GM19240 (cell line): ENCODE data around the gene MACIR.

Experiments
- DNase-seq: peaks from one replicate; pipeline ENCODE4 v3.0.0; 2011; ENCODE audit warnings: low spot score; ENCODE audit not compliant: insufficient read length

The MACIR gene

DNA sequence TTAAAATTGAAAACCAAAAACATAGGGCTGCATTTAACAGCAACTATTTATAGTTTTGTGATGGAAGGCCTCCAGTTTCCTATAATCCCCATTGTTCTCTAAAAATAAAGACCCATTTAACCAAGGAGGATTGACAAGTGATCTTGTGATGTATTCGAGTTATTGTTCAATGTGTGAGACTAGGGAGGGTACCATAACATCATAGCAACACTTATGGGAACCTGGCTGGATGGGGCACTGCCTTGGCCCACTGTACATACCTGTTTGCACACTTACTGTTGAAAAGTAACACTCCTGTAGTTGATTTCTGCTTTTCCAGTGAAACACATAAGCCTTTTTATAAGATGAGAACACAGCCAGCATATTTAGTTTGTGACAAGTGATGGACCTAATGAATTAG is 32.3 kb downstream of the MACIR start:
- DNase-seq: no peak

DNA sequence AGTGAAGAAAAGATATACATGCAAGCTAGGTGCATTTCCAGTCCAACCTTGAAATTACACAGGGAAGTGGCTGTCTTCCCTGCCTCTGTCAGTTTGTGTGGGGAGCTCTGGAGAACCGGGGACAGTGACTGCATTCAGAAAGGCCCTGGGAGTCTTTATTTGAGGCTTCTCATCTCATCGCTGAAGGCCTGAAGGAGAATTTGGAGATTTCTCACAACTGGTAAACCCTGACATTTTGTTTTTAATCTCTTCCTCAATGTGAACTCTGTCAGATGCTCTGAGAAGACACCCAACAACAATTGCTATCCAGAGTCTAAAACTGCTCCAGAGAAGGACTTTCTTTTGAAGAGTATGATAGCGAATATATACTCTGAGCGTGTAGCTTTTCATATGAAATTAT is 33.0 kb downstream of the MACIR start:
- no peak for DNase-seq

DNA sequence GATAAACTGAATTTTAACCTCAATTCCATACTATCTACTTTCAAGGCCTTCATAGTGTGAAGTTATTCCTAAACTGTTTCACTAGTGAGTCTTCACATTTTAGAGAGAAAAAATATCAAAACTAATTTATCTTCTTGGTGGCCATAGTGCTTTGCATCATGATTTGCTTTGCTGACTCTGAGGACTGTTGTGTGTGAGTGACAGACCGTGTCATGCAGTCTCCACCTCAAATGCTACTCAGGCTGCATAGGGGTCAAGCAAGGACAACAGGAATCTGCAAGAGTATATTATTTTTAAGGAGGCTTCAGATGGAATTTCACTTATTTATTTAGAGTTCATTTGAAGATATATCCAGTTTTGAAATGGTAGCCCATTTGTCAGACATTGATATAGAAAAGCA is 34.5 kb downstream of the MACIR start:
- DNase-seq: no peak

DNA sequence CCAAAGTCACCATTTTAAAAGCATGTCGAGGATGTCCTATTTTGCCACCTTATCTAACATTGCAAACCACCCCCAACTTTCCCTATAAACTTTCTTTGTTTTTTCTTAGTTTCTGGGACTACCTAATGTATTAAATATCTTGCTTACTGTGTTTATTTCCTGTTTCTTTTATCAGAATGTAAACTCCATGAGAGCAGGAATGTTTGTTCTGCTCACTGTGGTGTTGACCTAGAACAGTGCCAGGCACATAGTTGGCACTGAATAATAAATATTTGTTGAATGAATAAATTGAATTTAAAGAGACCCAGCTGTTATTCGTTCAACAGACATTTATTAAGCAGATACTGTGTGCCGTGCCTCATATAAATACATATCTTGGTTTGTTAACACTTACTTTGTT is 35.2 kb downstream of the MACIR start:
- DNase-seq: no peak

DNA sequence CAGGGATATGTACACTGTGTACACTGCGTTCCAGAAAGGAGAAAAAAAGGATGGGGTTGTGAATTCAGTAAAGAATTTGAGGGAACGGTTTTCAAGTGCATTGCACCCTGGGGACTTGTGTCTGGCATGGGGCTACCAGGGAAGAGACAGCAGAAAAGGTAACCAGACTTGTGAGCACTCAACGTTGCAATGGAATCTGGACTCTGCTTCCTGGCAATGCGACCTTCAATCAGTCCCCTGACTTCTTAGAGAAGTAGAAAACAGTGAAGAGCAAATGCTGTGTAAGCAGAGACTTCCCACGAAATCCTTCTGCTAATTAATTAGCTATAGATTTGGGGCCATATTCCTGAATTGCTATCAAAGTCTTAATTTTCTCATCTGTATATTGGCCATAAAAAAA is 36.3 kb downstream of the MACIR start:
- no peak for DNase-seq

DNA sequence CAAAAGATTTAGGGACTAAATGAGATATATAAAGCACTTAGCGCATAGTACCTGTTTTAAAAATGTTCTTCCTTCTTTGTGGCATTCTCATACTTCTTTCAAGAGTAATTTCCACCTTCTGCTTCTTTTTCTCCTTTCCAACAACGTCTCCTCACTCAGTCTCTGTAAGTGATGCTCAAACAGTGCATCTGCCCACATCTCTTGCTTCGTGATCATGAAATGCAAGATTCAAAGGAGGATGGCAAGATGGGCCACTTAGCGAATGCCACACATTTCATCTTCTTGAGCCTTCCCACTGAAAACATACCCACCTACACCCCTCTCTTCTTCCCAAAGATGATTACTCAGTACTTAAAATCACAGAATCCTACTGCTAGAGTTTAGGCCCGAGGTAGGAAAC is 36.9 kb downstream of the MACIR start:
- DNase-seq: no peak

DNA sequence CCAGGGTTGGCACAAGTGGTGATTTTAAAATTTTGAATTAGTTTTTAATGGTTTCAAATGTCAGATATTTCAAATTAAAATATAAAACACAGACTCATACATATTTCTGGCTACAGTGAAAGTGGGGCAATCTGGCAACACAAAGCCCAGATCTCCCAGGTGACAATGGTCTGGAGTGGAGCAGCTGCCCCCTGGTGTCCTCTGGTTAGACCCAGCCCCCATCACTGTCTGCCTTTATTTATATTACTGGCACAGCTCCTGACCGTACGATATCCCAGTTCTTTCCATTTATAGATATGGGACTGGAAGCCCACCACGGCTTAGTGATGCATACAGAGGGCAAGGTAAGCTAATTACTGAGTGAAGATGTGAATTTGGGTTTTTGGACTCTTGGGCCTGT is 37.3 kb downstream of the MACIR start:
- no peak for DNase-seq

DNA sequence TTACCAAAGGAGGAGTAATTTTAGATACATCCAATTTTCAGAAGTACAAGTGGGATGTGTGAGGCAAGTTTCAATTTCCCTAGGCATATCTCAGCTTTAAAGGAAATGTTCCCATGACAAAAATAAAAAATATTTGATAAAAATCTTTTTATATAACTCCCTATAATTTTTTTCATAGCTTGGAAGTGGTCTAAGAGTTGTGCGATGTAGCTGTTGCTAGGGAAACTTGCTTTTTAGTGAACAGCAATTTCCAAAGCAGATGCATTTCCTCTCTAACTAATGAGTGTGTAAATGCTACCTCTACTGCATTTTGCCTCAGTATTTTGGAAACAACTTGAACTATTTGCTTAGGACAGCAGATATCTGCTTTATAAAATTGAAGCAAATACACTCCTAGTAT is 39.6 kb downstream of the MACIR start:
- DNase-seq: no peak

DNA sequence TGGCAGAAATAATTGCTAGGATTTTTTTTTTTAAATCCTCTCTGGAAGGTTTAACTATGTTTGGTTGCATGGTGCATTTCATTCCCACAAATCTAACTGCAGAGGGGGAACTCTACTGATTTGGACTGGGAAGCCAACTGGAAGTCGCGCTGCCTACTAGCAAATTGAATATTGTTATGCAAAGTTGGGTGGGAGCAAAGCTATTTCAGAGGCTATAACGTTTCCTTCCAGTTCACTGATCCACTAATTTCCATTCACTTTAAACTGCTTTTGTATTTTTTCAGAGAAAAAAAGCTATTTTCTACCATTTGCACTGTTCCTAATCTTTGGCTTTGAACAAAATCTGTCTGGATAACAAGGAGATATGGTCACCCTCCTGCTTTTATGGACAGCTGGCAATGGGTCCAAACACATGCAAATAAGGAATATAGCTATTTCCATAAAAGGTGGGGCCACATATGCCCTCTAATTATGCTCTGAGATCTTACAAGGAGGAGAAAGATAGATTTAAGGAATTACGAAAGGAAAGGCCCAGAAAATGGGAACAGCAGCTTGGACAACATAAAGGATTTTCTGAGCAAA is 40.1 kb downstream of the MACIR start:
- DNase-seq: no peak

DNA sequence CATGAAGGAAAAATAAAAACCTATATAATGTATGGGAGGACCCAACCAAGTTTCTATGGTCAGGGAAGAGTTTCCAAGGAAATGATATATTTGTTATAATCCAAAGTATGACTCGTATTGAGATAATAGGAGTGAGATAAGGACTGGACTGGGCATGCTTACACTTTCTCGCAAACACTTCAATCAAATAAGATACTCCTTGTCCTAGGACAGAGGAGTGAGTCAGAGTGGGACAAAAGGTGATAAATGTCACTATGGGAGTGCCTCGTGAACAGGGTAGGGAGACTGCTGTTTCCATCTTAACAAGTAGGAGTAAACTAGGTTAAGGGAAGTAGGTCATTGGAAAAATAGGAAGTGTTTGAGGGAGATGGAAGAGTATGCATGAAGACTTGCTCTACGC is 47.2 kb downstream of the MACIR start:
- DNase-seq: no peak

DNA sequence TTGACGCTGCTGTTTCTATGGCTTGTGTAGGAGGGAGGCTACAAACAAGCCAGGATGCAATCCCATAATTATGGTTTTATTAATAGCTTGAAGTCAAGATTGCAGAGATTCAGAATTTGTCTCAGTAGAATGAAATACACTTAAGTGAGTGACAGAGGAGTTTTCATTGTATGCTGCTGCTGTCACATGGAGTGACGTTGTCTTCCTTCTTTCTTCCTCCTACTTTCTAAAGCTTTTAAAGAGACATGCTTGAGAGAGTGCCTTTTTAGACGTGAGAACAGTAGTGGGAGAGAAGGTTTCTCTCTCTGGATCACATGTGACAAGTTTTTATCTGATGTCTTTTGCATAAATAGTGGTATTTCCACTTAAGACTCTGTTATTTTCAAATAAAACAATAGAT is 48.9 kb downstream of the MACIR start:
- DNase-seq: no peak

DNA sequence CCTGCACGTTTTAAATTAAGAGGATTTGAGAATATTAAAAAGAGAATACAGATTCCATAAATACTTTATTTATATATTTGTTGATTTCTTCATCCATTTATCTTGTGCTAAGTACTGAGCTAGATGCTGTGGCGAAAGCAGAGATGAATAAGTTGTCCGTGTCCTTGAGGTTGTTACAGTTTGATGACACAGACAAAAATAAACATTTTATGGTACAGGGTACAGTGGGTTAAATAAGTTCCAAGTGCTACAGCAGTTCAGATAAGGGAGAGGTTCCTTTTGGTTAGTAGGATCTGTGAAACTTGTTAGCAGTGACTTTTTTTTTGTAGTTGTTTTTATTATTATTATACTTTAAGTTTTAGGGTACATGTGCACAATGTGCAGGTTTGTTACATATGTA is 50.2 kb downstream of the MACIR start:
- no peak for DNase-seq

DNA sequence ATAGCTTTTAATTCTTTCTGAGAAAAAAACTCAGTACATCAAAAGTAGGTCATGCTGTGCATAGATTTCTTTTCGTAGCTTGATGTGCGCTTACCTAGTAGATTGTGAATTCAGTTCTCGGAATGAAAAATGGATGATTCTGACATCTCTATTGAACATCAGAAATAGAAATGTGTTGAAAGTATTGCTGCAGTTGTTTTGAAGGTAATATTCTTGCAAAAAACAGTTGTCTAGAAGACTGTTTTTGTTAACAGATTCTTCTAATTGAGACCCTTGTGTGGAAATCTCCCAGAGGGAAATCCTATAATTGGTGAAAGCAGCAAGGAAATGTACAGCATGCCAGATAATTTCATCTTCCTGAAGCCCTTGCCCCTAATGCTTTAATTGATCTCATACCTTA is 54.5 kb downstream of the MACIR start:
- DNase-seq: no peak

DNA sequence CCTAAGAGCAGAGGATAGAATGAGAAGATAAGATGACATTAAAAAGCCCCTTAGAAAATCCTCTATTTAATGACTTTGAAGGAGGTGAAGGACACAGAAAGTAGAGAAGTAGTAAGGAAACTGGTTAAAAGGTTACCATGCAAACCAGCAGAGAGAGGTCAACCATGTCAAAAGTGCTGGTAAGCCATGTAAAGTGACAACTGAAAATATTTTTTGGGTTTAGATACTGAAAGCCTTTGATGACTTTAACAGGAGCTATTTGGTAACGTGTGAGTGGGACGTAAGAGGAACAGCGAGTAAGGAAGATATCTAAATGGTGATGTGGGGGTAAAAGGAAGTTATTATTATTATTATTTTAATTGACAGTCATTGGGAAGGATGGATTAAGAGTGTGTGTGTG is 56.9 kb downstream of the MACIR start:
- no peak for DNase-seq

DNA sequence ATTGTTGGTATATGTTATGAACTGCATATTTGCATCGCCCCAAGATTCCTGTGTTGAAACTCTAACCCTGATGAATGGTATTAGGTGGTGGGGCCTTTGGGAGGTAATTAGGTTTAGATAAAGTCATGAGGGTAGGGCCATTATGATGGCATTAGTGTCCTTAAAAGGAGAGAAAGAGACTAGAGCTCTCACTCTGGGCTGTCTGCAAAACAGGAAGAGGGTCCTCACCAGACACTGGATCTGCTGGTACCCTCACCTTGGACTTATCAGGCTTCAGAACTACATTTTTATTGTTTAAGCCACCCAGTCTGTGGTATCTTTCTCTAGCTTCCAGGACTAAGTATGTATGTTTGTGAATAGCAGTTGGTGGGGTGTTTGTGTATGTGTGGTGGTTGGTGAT is 68.9 kb downstream of the MACIR start:
- no peak for DNase-seq

DNA sequence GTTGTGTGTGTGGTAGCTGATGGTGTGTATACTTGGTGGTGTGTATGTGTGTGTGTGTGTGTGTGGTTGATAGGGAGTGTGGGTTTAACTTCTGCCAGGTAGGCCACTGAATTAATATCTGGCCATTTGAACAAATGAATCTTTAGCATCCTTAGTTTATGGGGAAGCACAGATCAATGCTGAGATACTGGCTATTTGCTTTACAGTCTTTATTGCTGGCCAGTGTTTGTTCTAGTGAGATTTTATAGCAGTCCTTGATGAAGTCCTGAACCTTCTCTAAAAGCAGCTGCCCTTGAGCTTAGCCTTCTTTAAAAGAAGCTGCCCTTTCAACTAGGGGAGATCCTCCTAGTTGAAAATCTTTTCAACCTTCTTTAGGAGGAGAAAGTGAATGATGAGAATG is 69.3 kb downstream of the MACIR start:
- DNase-seq: no peak
